HG03442 (cell line): Measurements from ENCODE around the gene IL6.
"Not testable (repeated sequence)": the region's sequence is repeated elsewhere in the genome, so short reads cannot be mapped to it uniquely, and the experiment has no call there.

Experiments
- ATAC-seq: cut with Tn5 transposase; IDR thresholded peaks from one replicate; pipeline ENCODE4 v1.9.1; 2021; ENCODE audit warnings: mild to moderate bottlenecking, moderate library complexity; ENCODE audit not compliant: unreplicated experiment

The IL6 gene

DNA sequence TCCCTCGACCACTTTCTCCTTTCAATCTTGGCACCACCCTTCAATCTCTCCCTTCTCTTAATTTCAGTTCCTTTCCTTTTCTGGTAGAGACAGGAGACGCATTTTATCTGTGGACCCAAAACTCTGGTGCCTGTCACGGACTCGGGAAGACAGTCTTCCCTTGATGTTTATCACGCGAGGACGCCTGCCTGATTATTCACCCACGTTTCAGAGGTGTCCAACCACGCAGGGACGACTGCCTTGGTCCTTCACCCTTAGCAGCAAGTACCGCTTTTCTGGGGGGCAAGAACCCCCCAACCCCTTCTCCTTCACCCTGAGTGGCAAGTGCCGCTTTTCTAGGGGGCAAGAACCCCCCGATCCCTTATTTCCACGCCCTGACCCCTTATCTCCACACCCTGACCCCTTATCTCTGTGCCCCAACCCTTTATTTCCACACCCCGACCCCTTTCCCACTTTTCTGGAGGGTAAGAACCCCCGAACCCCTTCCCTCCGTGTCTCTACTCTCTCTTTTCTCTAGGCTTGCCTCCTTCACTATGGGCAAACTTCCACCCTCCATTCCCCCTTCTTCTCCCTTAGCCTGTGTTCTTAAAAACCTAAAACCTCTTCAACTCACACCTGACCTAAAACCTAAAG is 22.9 kb upstream of the IL6 start:
- ATAC-seq: not testable (repeated sequence)

DNA sequence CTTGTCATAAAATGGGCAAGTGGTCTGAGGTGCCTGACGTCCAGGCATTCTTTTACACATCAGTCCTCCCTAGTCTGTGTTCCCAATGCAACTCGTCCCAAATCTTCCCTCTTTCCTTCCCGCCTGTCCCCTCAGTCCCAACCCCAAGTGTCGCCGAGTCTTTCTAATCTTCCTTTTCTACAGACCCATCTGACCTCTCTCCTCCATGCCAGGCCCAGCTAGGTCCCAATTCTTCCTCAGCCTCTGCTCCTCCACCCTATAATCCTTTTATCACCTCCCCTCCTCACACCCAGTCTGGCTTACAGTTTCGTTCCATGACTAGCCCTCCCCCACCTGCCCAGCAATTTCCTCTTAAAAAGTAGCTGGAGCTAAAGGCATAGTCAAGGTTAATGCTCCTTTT is 22.3 kb upstream of the IL6 start:
- not testable (repeated sequence) for ATAC-seq

DNA sequence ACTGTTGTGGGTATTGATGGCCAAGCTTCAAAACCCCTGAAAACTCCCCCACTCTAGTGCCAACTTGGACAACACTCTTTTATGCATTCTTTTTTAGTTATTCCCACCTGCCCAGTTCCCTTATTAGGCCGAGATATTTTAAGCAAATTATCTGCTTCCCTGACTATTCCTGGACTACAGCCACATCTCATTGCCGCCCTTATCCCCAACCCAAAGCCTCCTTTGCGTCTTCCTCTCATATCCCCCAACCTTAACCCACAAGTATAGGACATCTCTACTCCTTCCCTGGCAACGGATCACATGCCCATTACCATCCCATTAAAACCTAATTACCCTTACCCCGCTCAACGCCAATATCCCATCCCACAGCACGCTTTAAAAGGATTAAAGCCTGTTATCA is 21.1 kb upstream of the IL6 start:
- not testable (repeated sequence) for ATAC-seq

DNA sequence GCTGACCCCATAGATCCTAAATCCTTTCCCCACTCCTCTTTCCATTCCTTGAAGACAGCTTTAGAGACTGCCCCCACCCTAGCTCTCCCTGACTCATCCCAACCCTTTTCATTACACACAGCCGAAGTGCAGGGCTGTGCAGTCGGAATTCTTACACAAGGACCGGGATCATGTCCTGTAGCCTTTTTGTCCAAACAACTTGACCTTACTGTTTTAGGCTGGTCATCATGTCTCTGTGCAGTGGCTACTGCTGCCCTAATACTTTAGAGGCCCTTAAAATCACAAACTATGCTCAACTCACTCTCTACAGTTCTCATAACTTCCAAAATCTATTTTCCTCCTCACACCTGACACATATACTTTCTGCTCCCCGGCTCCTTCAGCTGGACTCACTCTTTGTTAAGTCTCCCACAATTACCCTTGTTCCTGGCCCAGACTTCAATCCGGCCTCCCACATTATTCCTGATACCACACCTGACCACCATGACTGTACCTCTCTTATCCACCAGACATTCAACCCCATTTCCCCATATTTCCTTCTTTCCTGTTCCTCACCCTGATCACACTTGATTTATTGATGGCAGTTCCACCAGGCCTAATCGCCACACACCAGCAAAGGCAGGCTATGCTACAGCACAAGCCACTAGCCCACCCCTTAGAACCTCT is 19.8 kb upstream of the IL6 start:
- not testable (repeated sequence) for ATAC-seq

DNA sequence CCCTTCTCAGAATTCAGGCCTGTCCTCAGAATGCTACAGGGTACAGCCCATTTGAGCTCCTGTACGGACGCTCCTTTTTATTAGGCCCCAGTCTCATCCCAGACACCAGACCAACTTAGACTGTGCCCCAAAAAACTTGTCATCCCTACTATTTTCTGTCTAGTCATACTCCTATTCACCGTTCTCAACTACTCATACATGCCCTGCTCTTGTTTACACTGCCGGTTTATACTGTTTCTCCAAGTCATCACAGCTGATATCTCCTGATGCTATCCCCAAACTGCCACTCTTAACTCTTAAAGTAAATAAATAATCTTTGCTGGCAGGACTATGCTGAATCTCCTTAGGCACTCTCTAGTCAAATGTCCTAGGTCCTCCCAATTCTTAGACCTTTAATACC is 18.8 kb upstream of the IL6 start:
- ATAC-seq: not testable (repeated sequence)

DNA sequence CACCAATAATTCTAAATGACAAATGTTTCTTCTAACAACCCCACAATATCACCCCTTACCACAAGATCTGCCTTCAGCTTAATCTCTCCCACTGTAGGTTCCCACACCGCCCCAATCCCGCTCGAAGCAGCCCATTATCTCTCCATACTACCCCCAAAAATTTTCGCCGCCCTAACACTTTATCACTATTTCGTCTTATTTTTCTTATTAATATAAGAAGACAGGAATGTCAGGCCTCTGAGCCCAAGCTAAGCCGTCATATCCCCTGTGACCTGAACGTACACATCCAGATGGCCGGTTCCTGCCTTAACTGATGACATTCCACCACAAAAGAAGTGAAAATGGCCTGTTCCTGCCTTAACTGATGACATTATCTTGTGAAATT is 18.3 kb upstream of the IL6 start:
- not testable (repeated sequence) for ATAC-seq

DNA sequence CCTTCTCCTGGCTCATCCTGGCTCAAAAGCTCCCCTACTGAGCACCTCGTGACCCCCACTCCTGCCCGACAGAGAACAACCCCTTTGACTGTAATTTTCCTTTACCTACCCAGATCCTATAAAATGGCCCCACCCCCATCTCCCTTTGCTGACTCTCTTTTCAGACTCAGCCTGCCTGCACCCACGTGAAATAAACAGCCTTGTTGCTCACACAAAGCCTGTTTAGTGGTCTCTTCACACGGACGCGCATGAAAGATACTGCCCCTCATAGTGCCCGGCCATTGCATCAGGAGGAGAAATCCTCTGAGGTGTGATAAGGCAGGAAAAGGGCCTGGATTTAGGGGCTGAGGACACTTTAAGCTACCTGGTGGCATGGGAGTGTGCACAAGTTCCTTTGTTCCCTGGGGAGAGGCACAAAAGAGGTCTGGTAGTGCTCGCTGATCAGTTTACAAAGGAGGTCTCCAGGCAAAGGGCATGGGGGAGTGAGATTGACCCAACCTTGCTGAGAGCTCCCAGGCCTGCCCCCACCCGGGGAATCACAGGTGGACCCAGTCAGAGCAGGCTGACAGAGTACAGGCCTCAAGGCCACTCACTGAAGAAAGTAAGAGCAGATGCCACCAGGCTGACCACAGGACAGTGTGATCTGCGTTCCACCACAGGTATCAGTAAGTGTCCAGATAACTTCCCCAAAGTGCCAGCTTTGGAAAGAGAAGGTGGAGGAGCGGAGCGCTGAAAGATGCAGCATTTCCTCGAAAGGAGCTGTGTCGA is 17.8 kb upstream of the IL6 start:
- ATAC-seq: not testable (repeated sequence)

DNA sequence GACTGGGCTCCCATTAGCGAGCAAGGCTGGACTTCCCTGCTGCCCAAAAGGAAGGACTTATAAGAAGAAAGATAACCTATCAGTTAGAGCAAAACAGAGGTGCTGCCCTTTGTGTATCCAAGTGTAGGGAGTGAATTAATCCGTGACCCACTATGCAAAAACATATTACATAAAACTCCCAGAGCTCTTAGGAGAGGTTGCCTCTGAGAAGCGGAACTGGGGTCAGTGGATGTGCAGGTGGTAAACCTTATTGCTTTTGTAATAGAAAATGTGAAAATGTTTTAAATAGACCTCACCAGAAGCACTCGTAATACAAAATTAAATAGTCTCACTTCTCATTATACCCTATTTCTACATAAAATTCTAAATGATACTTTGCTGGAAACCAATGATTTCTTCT is 17.1 kb upstream of the IL6 start:
- no peak for ATAC-seq

DNA sequence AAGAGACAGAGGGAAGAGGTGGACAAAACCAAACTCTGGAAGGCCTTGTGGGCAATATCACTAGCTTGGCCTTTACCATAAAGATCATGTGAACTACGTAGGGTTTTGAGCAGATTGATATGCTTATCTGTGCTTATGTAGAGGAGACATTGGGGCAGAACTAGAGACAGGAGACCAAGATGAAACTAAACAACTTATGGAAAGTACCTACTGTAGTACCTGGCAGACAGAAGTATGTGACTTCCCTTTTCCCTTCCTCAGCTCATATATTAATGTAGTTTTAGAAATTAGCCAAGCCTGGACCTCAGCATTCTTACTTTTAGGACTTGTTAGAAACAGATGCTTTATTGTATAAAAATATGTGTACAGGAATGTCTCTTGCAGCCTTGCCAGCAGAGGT is 14.0 kb upstream of the IL6 start:
- ATAC-seq: no peak

DNA sequence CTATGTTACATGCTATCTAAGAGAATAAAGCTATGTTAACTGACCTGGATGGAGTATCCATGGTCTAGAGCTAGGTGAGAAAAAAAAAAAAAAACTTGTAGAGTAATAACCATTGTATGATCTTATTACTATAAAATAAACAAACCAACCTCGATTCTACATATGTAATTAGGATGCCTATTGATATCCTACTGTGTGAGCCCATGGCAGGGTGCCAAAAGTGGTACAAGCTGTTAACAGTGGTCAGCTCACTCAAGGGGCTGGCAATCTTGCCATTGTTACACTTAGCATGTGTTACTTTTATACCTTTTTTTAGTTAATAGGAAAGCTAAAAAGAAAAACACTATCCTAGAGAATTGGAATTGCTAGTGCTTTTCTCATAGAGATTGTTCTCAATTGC is 13.5 kb upstream of the IL6 start:
- no peak for ATAC-seq

DNA sequence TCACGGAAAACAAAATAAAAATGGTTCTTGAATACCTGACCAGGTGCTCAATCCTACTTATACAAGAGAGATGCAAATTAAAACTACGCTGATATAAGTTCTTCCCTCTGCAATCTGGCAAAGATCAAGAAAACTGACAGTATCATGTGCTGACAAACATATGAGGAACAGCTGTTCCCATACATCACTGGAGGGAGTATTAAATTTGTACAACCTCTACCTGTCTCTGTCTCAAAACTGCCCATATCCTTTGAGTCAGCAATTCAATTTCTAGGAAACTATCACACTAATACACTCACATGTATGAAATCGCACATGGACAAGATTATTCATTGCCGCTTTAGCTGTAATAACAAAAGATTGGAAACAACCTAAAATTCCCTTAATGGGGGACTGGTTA is 11.0 kb upstream of the IL6 start:
- ATAC-seq: no peak

DNA sequence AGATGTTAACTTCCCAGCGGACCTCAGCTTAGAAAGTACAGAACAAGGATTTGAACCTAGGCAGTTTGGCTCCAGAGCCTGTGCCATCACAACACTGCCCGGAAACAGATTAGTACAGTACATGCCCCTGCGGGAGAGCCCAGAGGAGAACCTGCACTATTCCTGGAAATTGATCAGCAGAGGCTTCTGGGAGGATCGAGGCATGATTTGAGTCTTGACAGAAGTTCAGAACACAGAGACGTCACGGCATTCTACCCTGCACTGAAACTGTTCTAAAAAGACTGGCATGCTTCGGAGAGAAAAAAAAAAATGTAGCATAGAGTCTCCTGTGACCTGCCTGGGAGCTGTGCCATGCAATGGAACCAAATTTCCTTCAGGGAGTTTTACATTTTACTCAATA is 9.2 kb upstream of the IL6 start:
- no peak for ATAC-seq

DNA sequence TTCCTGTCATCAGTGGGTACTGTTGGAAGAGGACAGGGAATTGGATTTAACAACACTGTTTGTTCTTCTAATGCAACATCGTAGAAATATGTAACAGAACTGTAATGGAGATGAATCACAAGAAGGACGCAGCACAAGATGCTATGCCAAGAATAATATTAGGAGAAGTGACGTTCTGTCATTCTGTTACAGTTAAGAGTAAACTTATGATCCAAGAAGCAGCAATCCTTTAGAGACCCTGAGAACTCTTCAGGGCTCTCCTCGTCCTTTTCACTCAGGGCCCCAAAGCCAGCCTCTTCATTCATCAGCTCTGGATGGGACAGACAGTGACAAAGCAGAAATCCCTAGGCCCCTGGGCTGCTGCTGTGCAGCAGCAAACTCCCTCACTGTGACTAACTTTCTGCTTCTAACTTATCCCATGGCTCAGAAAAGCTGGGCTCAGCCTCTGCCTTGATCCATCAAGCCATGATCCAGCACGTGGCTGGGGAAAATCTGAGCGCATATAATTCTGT is 8.7 kb upstream of the IL6 start:
- ATAC-seq: no peak

DNA sequence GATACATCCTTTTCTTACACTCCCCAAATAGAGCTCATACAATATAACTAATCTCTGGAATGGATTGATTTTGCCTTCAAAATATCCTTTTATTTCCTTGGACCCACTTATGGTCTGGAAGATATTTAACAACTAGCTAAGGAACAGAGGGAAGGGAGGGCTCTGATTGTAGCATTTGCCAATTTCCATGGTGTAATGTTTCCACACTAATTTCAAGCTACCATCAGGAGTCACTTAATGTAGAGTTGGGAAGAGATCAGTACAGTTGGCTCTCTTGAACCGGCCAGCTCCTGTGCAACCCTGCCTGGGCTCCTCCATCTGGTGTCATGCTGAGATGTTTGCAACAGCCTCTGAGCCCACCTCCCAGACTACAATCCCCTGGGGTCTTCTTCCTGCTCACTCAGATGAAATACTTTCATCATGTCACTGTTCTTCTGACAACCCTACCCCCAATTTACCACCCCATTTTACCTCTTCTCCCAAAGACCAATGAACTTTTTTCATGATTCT is 8.0 kb upstream of the IL6 start:
- no peak for ATAC-seq

DNA sequence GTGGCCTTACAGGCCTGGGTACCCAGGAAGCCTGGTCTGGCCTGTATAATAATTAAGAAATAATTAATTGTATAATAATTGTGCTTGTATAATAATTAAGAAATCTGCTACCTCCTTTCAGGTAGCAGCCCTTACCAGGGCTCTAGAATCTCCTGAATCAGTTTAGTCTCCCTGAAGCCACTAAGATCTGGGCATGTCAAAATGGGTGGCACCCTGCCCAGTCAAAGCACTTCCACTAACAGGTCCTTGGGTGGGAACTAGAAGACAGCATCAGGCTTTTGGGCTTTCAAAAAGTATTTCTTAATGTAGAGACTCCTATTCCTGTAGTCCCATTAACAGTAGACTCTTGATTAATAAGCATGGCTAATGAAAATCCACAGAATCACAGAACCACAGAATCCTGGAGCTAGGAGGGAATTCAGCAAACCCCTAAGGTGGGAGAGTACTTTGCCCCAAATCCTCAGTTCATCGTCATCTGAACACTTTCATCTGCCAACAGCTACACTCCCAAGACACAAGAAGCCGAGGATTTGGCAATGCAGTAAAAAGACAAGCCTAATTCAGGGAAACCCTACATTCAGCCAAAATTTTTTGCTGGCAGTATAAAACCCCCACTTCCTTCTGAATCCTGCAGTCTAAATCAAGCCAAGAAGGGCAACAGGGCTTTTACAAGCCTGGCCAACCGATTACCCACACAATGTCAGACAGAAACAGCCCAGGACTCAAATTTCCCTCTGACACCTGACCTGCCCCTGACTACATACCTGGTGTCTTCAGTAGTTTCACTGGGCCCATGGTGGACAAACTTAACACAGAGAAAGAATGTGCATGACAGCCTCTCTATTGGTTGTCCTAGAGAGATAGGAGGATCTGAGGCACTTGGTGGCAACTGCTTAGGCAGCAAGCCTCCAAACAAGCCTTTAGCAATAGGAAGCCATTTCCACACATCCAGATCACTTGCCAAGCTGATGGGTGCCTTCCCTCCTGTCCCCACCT is 5.9 kb upstream of the IL6 start:
- ATAC-seq: no peak

DNA sequence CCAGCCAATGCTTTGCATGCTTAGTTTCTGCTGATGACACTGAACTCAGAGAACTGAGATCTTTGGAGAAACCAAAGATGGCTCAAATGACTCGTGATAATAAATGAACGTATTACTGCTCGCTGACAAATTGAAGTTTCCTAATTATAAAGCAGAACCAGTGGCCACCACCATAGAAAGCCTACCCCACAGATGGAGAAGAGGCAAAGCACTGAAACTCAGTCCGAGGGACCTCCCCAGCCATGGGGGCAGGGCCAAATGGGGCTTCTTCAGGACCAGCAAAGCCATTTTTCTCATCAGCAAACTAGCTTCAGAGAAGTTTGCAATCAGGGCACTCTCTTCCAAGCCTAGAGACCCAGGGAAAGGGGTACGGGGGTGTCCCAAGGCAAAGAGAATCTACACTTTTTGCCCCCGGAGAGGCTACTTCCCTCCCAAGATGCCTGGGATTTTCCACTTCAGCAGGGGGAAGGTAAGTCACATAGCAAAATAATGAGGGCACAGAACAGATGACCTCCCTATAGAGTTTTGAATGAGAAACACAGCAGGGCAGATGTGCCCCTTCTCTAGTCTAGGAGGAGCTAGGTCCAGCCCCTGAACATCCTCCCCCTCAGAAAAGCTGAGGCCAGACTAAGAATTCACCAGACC is 4.3 kb upstream of the IL6 start:
- ATAC-seq: no peak

DNA sequence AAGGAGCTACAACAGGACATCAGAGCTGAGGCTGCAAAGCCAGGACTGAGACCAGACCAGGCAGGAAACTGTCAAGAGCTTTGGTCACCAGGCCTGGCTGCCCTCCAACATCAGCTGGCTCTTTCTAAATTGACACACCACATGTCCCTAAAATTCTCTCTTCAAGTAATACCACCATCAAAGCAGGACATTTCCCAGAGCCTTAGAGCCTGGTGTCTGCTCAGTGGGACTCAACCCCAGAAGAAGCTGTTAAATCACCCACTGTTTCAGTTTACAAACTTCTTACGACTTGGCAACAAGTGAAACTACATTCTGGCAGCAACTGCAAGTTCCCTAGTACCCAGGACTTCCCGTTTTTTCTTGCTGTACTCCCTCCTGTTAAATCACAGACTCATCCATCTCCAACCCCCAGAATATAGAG is 3.8 kb upstream of the IL6 start:
- no peak for ATAC-seq

DNA sequence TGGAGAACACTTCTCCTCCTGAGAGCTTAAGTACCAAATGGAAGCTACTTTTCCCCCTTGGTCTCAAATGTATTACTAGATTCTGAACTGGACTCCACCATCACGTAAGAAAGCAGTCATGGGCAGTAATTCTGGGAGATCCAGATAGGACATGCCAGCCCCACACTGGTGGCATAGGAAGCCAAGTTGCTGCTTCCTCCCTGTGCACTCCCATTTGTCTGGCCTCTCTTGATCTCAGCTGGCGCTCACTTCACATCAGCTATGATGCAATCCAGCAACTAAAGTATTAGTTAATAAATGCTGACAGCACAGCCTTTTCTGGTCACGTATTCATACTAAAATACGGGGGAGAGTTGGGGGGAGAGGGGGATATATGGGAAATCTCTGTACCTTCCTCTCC is 3.4 kb upstream of the IL6 start:
- no peak for ATAC-seq

DNA sequence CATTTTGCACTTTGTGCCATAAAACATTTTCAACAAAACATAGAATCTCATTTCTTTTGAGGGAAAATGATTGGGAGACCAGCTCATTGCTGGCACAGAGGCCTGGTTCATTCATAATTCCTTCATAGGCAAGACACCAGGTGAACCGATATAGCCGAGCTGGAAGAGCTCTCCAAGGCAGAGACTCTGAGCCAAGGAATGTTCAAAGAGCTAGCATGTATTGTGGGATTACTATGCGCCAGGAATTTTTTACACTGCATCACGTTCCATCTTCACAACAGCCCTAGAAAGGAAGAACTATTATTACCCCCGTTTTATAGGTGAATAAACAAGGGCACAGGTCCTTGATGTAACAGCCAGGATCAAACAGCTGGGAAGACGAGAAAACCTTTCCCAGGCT is 2.1 kb upstream of the IL6 start:
- ATAC-seq: no peak

DNA sequence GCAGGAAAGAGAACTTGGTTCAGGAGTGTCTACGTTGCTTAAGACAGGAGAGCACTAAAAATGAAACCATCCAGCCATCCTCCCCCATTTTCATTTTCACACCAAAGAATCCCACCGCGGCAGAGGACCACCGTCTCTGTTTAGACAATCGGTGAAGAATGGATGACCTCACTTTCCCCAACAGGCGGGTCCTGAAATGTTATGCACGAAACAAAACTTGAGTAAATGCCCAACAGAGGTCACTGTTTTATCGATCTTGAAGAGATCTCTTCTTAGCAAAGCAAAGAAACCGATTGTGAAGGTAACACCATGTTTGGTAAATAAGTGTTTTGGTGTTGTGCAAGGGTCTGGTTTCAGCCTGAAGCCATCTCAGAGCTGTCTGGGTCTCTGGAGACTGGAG is 1.4 kb upstream of the IL6 start:
- ATAC-seq: no peak
